Smooth muscle cell (in vitro differentiated cells): ENCODE results near the gene ENO3. TPM values are rescaled to one million over a fixed set of nuclear protein-coding genes. Genes with fewer than 3 reads are reported as not detected.

Experiments
- DNase-seq: peaks from one replicate; lab custom pipeline; 2025; ENCODE audit not compliant: unreplicated experiment; lab: John Stamatoyannopoulos, UW
- H2AFZ ChIP-seq: fragments of 200-600 bp; sonication (generic); 2 replicates; pipeline ENCODE4 v1.6.0; 2016; ENCODE audit warnings: antibody characterized with exemption, low read depth, mild to moderate bottlenecking
- H3F3A ChIP-seq: fragments of 200-600 bp; sonication (generic); 2 replicates; pipeline ENCODE4 v1.6.0; 2017; ENCODE audit warnings: antibody characterized with exemption, low read depth
- H3K27ac ChIP-seq: fragments of 200-600 bp; sonication (generic); 2 replicates; pipeline ENCODE4 v1.5.1; 2016; ENCODE audit warnings: low read depth, mild to moderate bottlenecking
- H3K27me3 ChIP-seq: fragments of 200-600 bp; sonication (generic); 2 replicates; pipeline ENCODE4 v1.6.1; 2016; ENCODE audit warnings: low read depth, mild to moderate bottlenecking
- H3K36me3 ChIP-seq: fragments of 200-600 bp; sonication (generic); 2 replicates; pipeline ENCODE4 v1.5.1; 2016; ENCODE audit warnings: low read depth
- H3K4me1 ChIP-seq: fragments of 200-600 bp; sonication (generic); 2 replicates; pipeline ENCODE4 v1.5.1; 2016; ENCODE audit warnings: low read depth
- H3K4me2 ChIP-seq: fragments of 200-600 bp; sonication (generic); 2 replicates; pipeline ENCODE4 v1.6.0; 2016; ENCODE audit warnings: mild to moderate bottlenecking
- H3K4me3 ChIP-seq: fragments of 200-600 bp; sonication (generic); 2 replicates; pipeline ENCODE4 v1.5.1; 2016; ENCODE audit warnings: mild to moderate bottlenecking
- H3K79me2 ChIP-seq: fragments of 200-600 bp; sonication (generic); 2 replicates; pipeline ENCODE4 v1.6.0; 2016; ENCODE audit warnings: low read depth, mild to moderate bottlenecking
- H3K9ac ChIP-seq: fragments of 200-600 bp; sonication (generic); 2 replicates; pipeline ENCODE4 v1.6.0; 2016; ENCODE audit warnings: low read depth
- H3K9me3 ChIP-seq: fragments of 200-600 bp; sonication (generic); replicated peaks from 2 replicates; pipeline ENCODE4 v1.5.1; 2016; ENCODE audit warnings: low read depth
- H4K20me1 ChIP-seq: fragments of 200-600 bp; sonication (generic); 2 replicates; pipeline ENCODE4 v1.6.0; 2016; ENCODE audit warnings: low read depth
- WGBS: methylation state at CpG from one replicate; pipeline ENCODE4 v1.1.7; 2016; ENCODE audit warnings: low lambda C conversion rate; 5-methylcytosine and 5-hydroxymethylcytosine counted together
- polyA plus RNA-seq: library from polyadenylated mRNA; unstranded; fragments of >200 nt; fragmentation: Nextera tagmentation; extraction: Ambion mirVana; gene quantifications from 2 replicates; pipeline ENCODE4 v1.2.1, GENCODE V29; 2016
- total RNA-seq: library from RNA; depleted of rRNA; stranded (reverse); fragments of >200 nt; gene quantifications from 2 replicates; pipeline ENCODE4 v1.2.3, GENCODE V29; 2014
- TF ChIP-seq, protein P1 (sequence below): fragments of 200-600 bp; sonication (generic); IDR thresholded peaks from 2 replicates; pipeline ENCODE4 v1.5.1; 2017; ENCODE audit warnings: borderline replicate concordance, mild to moderate bottlenecking, antibody characterized with exemption; ENCODE audit not compliant: insufficient read depth, poor library complexity, severe bottlenecking

ENO3 gene
- total and polyA plus RNA-seq, 2 experiments from 2014 or later = 5.9 to 14.5 TPM

GRCh38 chr17:4967539-4968485, 16.9 kb downstream of the ENO3 start, which contains the start of gene SPAG7:
SPAG7 (minus strand) TSS chr17:4967817; CDS start chr17:4967804, 13 bp downstream.
- DNase-seq = peak; percentile 98
- no peaks in the 10 kb centered on the region for H3K9me3 ChIP-seq
- peak within 1 kb of the TSS; percentile 97 for H3K4me2 ChIP-seq
- TF ChIP-seq, protein P1, sequence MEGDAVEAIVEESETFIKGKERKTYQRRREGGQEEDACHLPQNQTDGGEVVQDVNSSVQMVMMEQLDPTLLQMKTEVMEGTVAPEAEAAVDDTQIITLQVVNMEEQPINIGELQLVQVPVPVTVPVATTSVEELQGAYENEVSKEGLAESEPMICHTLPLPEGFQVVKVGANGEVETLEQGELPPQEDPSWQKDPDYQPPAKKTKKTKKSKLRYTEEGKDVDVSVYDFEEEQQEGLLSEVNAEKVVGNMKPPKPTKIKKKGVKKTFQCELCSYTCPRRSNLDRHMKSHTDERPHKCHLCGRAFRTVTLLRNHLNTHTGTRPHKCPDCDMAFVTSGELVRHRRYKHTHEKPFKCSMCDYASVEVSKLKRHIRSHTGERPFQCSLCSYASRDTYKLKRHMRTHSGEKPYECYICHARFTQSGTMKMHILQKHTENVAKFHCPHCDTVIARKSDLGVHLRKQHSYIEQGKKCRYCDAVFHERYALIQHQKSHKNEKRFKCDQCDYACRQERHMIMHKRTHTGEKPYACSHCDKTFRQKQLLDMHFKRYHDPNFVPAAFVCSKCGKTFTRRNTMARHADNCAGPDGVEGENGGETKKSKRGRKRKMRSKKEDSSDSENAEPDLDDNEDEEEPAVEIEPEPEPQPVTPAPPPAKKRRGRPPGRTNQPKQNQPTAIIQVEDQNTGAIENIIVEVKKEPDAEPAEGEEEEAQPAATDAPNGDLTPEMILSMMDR = no peak
- peak within 1 kb of the TSS; percentile 60 for H3K4me3 ChIP-seq
- H4K20me1 ChIP-seq = peaks cover 34% of the 10 kb centered on the region
- H3F3A ChIP-seq = peaks cover 11% of the 10 kb centered on the region
- peak within 1 kb of the TSS; percentile 86 for H3K9ac ChIP-seq
- no peaks in the 10 kb centered on the region for H3K27me3 ChIP-seq
- H2AFZ ChIP-seq = peak within 1 kb of the TSS; percentile 27
- peaks cover 9% of the 10 kb centered on the region for H3K4me1 ChIP-seq
- 1% methylated on average over 66 of the region's 66 CpGs for WGBS
- H3K79me2 ChIP-seq = peaks cover 50% of the 10 kb centered on the region
- no peaks in the 10 kb centered on the region for H3K36me3 ChIP-seq
- peak within 1 kb of the TSS; percentile 95 for H3K27ac ChIP-seq

- Histone ChIP-seq H3F3A (peaks cover 11% of the 10 kb centered on the region), H3K9me3 (no peaks in the 10 kb centered on the region), H3K36me3 (no peaks in the 10 kb centered on the region), H3K79me2 (peaks cover 47% of the 10 kb centered on the region), H3K4me1 (peaks cover 9% of the 10 kb centered on the region), H3K4me3 (peak overlapping the region; percentile 60), H3K27me3 (no peaks in the 10 kb centered on the region), H2AFZ (no peak overlapping the region), H3K9ac (peak overlapping the region; percentile 86), H3K27ac (peak overlapping the region; percentile 95), H3K4me2 (peak overlapping the region; percentile 85), H4K20me1 (peaks cover 42% of the 10 kb centered on the region)
- peak; percentile 50 for DNase-seq
- TF ChIP-seq, protein P1 = no peak
- WGBS = under 1% methylated on average over 23 of the region's 23 CpGs
These were observed 17.6 kb downstream of the ENO3 start for GRCh38 chr17:4968486-4969046.

- peaks cover 41% of the 10 kb centered on the region for H3K79me2 ChIP-seq
These were observed 18.2 kb downstream of the ENO3 start for GRCh38 chr17:4969047-4969550.

More at GRCh38 chr17:4969047-4969550, 18.2 kb downstream of the ENO3 start:
- H3K27ac ChIP-seq = peak overlapping the region; percentile 95
- H3K27me3 ChIP-seq = no peaks in the 10 kb centered on the region
- peaks cover 9% of the 10 kb centered on the region for H3K4me1 ChIP-seq
- no peaks in the 10 kb centered on the region for H3K9me3 ChIP-seq
- peak overlapping the region; percentile 86 for H3K9ac ChIP-seq
- H3K36me3 ChIP-seq = no peaks in the 10 kb centered on the region
- TF ChIP-seq, protein P1 = no peak
- H4K20me1 ChIP-seq = peaks cover 47% of the 10 kb centered on the region
- DNase-seq = peak; percentile 50
- peaks cover 11% of the 10 kb centered on the region for H3F3A ChIP-seq
- 9% methylated on average over 10 of the region's 15 CpGs for WGBS
- H3K4me3 ChIP-seq = peak overlapping the region; percentile 60
- H3K4me2 ChIP-seq = peak overlapping the region; percentile 85
- no peak overlapping the region for H2AFZ ChIP-seq
